Activated CD4-positive, CD25-positive, alpha-beta regulatory T cell treated with anti-CD3 and anti-CD28 coated beads, Interleukin-2, amount 50 U/mL, for 72 hours (primary cell): ENCODE data around the gene ELANE.
"Not testable (repeated sequence)": the region's sequence is repeated elsewhere in the genome, so short reads cannot be mapped to it uniquely, and the experiment has no call there.

Source experiments
- DNase-seq: peaks from one replicate; pipeline ENCODE4 v3.0.0; 2021

ELANE gene

DNA sequence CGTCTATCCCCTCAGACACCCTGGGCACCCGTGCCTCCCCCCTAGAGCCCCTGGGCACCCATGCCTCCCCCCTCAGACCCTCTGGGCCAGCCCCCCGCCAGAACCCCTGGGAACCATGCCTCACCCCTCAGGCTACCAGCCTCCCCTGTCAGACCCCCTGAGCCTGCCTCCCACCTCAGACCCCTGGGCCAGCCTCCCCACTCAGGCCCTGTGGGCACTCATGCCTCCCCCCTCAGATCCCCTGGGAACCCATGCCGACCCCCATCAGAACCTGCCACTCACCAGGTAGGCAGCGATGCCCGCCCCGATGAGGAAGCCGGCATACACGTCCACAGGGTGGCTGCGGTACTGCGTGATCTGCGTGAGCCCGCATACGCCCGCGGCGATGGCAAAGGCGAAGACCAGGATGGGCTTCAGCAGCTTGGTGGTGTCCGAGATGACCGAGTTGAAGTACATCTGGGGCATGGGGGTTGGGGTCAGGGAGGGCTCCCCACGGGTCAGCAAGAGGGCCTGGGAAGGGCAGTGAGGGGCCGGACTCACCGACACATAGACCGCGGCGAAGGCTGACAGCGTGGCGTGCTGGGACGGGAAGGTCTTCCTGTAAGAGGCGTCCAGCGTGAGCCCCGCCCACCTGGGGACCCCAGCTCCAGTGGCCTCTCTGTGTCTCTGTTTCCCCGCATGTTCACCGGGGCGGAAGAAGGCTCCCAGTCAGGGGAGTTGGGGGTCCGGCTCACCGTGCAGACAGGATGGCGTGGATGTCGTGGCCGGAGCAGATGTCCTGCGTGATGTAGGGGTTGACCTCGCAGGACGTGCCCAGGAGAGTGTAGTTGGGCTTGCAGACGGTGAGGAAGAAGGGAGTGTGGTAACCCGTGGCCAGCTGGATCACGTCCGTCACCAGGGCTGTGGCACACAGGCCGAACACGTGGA is 37.7 kb upstream of the ELANE start:
- no peak for DNase-seq

GRCh38 chr19:815079-815774 is 36.9 kb upstream of the ELANE start:
- DNase-seq: no peak

- DNase-seq: no peak
Measured at GRCh38 chr19:815775-816499, 36.2 kb upstream of the ELANE start.

- DNase-seq: no peak
Measured at GRCh38 chr19:816500-816857, 35.6 kb upstream of the ELANE start.

DNA sequence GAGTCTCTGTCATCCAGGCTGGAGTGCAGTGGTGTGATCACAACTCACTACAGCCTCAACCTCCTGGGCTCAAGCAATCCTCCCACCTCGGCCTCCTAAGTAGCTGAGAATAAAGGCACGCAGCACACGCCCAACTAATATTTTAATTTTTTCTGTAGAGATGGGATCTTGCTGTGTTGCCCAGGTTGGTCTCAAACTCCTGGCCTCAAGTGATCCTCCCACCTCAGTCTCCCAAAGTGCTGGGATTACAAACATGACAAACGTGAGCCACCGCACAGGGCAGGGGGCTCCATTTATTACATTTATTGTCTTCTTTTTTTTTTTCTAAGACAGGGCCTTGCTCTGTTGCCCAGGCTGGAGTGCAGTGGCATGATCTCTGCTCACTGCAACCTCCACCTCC is 31.9 kb upstream of the ELANE start:
- DNase-seq: not testable (repeated sequence)

- DNase-seq: no peak
Measured at GRCh38 chr19:821231-821824, 30.8 kb upstream of the ELANE start.

GRCh38 chr19:821825-822503 is 30.1 kb upstream of the ELANE start, which contains the start of gene PLPPR3:
Gene PLPPR3 (minus strand): TSS chr19:821955. CDS start chr19:821559, 396 bp downstream.
- DNase-seq: no peak

DNA sequence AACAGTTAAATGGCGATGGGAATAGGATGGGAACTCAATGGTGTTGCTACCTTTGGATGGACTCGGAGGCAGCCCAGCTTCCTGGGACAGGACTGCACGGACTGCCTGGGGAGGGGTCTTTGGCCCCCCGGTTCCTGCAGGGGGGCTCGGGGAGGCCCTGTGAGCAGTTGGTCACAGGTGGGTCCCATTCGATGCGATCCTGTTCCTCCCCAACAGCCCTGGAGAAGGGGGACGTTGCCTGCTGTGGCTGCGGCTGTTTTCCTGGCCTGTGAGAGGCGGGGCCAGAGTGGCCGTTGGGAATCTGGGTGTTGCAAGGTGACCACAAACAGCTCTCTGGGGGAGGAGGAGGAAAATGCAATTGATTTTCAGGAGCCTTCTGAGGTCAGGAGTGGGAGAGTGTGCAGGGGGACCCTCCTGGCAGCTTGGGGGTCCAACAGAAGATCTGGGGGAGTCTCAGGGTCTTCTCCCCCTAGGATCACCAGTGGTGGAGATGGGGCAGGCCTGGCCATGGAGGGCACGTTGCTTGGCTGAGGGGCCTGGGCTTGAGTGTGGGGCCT is 28.5 kb upstream of the ELANE start:
- no peak for DNase-seq

- DNase-seq: no peak
Measured at GRCh38 chr19:824885-825284, 27.2 kb upstream of the ELANE start.

DNA sequence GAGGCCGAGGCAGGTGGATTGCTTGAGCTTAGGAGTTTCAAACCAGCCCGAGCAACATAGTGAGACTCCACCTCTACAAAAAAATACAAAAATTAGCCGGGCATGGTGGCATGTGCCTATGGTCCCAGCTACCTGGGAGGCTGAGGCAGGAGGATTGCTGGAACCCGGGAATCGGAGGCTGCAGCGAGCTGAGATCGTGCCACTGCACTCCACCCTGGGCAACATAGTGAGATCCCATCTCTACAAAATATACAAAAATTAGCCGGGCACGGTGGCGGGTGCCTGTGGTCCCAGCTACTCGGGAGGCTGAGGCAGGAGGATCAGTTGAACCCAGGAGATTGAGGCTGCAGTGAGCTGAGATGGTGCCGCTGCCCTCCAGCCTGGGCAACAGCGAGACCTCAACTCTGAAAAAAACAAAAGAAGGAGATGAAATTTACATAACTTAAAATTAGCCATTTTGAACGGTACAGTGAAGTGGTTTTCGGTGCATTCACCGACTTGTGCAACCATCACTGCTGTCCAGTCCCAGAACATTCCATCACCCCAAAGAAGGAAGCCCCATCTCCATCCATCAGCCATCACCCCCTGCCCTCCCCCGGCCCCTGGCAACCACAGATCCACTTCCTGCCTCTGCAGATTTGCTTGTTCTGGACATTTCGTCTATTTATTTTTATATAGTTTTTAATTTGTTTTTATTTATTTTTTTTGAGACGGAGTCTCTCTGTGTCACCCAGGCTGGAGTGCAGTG is 26.0 kb upstream of the ELANE start:
- DNase-seq: no peak

- no peak for DNase-seq
Measured at GRCh38 chr19:827314-827709, 24.8 kb upstream of the ELANE start.

DNA sequence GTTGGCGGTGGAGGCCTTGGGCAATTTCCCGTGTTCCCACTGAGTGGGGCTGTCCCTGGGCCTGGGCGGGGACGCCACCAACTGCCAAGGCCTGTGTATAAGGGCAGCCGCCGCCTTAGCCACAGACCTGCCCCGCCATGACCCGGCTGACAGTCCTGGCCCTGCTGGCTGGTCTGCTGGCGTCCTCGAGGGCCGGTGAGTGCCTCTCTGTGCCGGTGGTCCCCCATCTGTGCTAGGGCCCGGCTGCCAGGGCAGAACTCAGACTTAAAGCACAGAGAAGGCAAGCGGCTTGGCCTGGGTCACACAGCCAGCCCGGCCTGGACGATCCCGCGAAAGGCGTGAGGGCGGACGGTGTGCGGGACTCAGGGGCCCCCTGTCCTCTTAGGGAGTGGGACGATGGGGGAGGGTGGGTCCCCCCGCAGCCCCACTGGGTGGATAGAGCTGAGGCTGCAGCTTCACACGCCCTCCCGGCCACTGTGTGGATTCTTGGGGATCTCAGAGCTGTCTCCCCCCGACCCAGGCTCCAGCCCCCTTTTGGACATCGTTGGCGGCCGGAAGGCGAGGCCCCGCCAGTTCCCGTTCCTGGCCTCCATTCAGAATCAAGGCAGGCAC is 24.3 kb upstream of the ELANE start, which contains the start of gene AZU1:
Gene AZU1 (plus strand): TSS at position 128 of the 612 bp plus-strand sequence. CDS start 10 bp downstream, at position 138.
- DNase-seq: no peak

DNA sequence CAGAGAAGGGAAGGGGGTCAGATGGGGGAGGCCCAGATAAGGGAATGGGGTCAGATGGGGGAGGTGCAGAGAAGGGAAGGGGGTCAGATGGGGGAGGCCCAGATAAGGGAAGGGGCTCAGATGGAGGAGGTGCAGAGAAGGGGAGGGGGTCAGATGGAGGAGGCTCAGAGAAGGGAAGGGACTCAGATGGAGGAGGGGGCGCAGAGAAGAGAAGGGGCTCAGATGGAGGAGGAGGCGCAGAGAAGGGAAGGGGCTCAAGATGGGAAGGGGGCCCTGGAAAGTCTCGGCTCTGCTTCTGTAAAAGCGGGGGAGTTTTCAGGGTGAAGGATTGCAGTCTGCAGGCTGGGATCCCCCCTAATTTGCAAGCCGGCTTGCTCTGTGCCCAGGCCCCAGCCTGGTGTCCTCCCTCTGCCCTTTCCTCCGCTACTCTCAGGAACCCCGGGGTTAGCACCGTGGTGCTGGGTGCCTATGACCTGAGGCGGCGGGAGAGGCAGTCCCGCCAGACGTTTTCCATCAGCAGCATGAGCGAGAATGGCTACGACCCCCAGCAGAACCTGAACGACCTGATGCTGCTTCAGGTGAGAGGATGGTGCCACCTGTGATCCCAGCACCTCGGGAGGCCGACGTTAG is 22.9 kb upstream of the ELANE start:
- DNase-seq: no peak

GRCh38 chr19:831407-832369 is 20.4 kb upstream of the ELANE start:
- DNase-seq: no peak

- DNase-seq: no peak
Measured at GRCh38 chr19:834216-834615, 17.9 kb upstream of the ELANE start.

- DNase-seq: no peak
Measured at GRCh38 chr19:835210-835810, 16.8 kb upstream of the ELANE start.

DNA sequence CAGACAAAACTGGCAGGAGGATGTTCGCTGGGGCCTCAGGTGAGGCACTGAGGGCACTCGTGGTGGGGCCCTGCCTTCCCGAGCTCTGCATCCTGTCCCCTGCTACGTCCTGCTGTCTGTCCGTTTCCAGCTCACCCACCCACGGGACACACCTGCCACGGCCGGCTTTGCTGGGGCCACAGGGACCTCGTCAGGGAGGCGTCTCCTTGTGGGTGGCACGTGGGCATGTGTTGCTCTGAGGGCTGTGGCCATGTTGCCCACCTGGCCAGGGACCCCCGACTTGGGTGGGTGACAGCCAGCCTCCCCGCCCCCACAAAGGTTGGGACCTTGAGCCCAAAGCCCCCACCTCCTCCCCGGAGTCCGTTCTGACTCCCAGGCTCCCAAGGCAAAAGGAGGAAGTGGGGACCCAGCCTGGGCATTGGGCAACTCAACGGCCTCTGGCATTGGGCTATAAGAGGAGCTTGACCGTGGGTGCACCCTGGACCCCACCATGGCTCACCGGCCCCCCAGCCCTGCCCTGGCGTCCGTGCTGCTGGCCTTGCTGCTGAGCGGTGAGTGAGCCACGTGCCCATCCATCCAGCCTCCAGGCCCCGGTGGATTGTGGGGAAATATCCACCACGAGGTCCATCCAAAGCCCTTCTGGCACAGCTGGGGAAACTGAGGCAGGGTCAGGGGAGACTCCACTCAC is 11.4 kb upstream of the ELANE start, which contains the start of gene PRTN3:
Gene PRTN3 (plus strand): TSS at position 481 of the 688 bp plus-strand sequence. CDS start 10 bp downstream, at position 491.
- DNase-seq: no peak

DNA sequence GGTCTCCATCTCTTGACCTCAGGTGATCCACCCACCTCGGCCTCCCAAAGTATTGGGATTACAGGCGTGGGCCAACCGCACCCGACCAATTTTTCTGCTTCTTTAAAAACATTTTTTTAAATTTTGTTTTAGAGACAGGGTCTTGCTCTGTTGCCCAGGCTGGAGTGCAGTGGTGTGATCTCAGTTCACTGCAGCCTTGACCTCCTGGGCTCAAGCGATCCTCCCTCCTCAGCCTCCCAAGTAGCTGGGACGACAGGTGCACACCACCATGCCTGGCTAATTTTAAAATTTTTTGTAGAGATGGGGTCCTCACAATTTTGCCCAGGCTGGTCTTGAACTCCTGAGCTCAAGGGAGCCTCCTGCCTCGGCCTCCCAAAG is 9.3 kb upstream of the ELANE start:
- not testable (repeated sequence) for DNase-seq
